ENCODE data around the gene CADPS2. TPM values are rescaled to one million over a fixed set of nuclear protein-coding genes. Genes with fewer than 3 reads are reported as not detected.

Gene CADPS2
- total RNA-seq, 4 donors from 2014 or later: 2.1 to 3.7 (median 2.8) TPM

- intact Hi-C loops (cut with DNase I; ENCODE audit: low total_unique reads): no loop called here
- ATAC-seq (no peak), DNase-seq (no peak)
- H3K4me1 ChIP-seq: no peaks in the 10 kb centered on the region
- no peak overlapping the region for H3K4me3 ChIP-seq
- H3K36me3 ChIP-seq: no peaks in the 10 kb centered on the region
- H3K27ac ChIP-seq: no peak overlapping the region
- TF ChIP-seq POLR2A (IDR thresholded peaks at IDR 0.05) (no peak), CTCF (IDR thresholded peaks at IDR 0.05 in 4 of 5, conservative IDR thresholded peaks at IDR 0.05 in 1 of 5) (no peak)
- in situ Hi-C loops (cut with MboI; ENCODE audit: low sequenced_read_pairs in 4 of 4): no loop called here
- H3K27me3 ChIP-seq: no peaks in the 10 kb centered on the region
- H3K9me3 ChIP-seq: no peaks in the 10 kb centered on the region
Observed at GRCh38 chr7:122913608-122914007, 27.3 kb upstream of the CADPS2 start.

- no peak for DNase-seq
- Histone ChIP-seq H3K27ac (no peak overlapping the region), H3K4me3 (no peak overlapping the region), H3K36me3 (no peaks in the 10 kb centered on the region), H3K27me3 (no peaks in the 10 kb centered on the region), H3K4me1 (no peaks in the 10 kb centered on the region), H3K9me3 (no peaks in the 10 kb centered on the region)
- intact Hi-C loops (cut with DNase I; ENCODE audit: low total_unique reads) (no loop called here), in situ Hi-C loops (cut with MboI; ENCODE audit: low sequenced_read_pairs in 4 of 4) (no loop called here)
- TF ChIP-seq POLR2A (IDR thresholded peaks at IDR 0.05): no peak
- TF ChIP-seq CTCF (IDR thresholded peaks at IDR 0.05 in 4 of 5, conservative IDR thresholded peaks at IDR 0.05 in 1 of 5): no peak
- no peak for ATAC-seq
Observed at GRCh38 chr7:122902751-122903495, 16.7 kb upstream of the CADPS2 start.

GRCh38 chr7:122901250-122901649 lies 15.0 kb upstream of the CADPS2 start:
- Histone ChIP-seq H3K9me3 (no peaks in the 10 kb centered on the region), H3K27ac (no peak overlapping the region), H3K4me3 (no peak overlapping the region), H3K36me3 (no peaks in the 10 kb centered on the region), H3K4me1 (no peaks in the 10 kb centered on the region), H3K27me3 (no peaks in the 10 kb centered on the region)
- TF ChIP-seq CTCF (IDR thresholded peaks at IDR 0.05 in 4 of 5, conservative IDR thresholded peaks at IDR 0.05 in 1 of 5) (no peak), POLR2A (IDR thresholded peaks at IDR 0.05) (no peak)
- intact Hi-C loops (cut with DNase I; ENCODE audit: low total_unique reads) (no loop called here), in situ Hi-C loops (cut with MboI; ENCODE audit: low sequenced_read_pairs in 4 of 4) (no loop called here)
- ATAC-seq: no peak
- DNase-seq: no peak

- ATAC-seq (no peak), DNase-seq (no peak)
- no peaks in the 10 kb centered on the region for H3K36me3 ChIP-seq
- H3K27ac ChIP-seq: no peak overlapping the region
- H3K4me1 ChIP-seq: no peaks in the 10 kb centered on the region
- intact Hi-C loops (cut with DNase I; ENCODE audit: low total_unique reads): no loop called here
- H3K4me3 ChIP-seq: no peak overlapping the region
- TF ChIP-seq POLR2A (IDR thresholded peaks at IDR 0.05): no peak
- no peak for TF ChIP-seq CTCF (IDR thresholded peaks at IDR 0.05 in 4 of 5, conservative IDR thresholded peaks at IDR 0.05 in 1 of 5)
- in situ Hi-C loops (cut with MboI; ENCODE audit: low sequenced_read_pairs in 4 of 4): no loop called here
- no peaks in the 10 kb centered on the region for H3K9me3 ChIP-seq
- H3K27me3 ChIP-seq: no peaks in the 10 kb centered on the region
Observed at GRCh38 chr7:122896509-122896908, 10.2 kb upstream of the CADPS2 start.

GRCh38 chr7:122893486-122893885 lies 7.2 kb upstream of the CADPS2 start:
- in situ Hi-C loops (cut with MboI; ENCODE audit: low sequenced_read_pairs in 4 of 4) (no loop called here), intact Hi-C loops (cut with DNase I; ENCODE audit: low total_unique reads) (no loop called here)

More at GRCh38 chr7:122893486-122893885, 7.2 kb upstream of the CADPS2 start:
- no peak overlapping the region for H3K27ac ChIP-seq
- H3K4me3 ChIP-seq: no peak overlapping the region
- ATAC-seq (no peak), DNase-seq (no peak)
- TF ChIP-seq POLR2A (IDR thresholded peaks at IDR 0.05) (no peak), CTCF (IDR thresholded peaks at IDR 0.05 in 4 of 5, conservative IDR thresholded peaks at IDR 0.05 in 1 of 5) (no peak)
- no peaks in the 10 kb centered on the region for H3K4me1 ChIP-seq
- no peaks in the 10 kb centered on the region for H3K36me3 ChIP-seq
- no peaks in the 10 kb centered on the region for H3K27me3 ChIP-seq
- no peaks in the 10 kb centered on the region for H3K9me3 ChIP-seq
